Inflammatory macrophage treated with lipopolysaccharide for 1 hour (primary cell): ENCODE measurements around the gene TRH.
"Not testable (repeated sequence)": the region's sequence is repeated elsewhere in the genome, so short reads cannot be mapped to it uniquely, and the experiment has no call there.

ENCODE experiments used
- DNase-seq, 2 donors: peaks; one replicate each; pipeline ENCODE4 v3.0.0-alpha.2; 2020 to 2022

The TRH gene

GRCh38 chr3:129966876-129967275 lies 7.6 kb upstream of the TRH start:
- no peak for DNase-seq

- DNase-seq: no peak
Measured at GRCh38 chr3:129967761-129968160, 6.8 kb upstream of the TRH start.

DNA sequence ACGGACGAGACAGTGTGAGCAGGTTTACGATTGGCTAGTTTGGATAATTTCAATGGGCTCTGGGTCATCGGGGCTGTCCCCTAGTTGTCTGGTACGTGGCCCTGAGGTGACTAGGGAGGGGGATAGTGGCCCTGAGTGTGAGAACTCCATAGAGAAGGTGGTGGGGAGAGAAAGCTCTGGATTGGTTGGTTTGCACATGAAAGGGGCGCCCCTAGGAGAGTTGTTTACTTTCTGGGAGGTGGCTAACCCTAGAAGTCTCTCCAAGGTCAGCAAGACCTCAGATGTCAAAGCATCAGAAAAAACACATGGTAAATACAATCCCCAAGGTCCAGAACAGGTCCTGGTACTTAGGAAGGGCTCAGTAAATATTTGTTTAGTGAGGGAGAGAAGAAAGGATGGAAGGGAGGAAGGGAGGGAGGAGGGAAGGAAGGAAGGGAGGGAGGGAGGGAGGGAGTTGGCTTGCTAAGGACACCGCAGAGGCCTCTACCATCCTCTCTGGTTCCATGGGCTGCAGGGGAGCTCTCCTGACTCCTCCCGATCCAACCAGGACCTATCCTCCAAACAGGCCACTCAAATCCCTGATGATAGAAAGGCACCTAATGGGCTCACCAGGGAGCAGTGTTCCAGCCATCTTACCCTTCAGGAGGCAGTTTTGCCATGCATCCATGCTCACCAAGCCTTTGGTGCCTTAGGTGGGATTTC lies 3.0 kb upstream of the TRH start:
- DNase-seq: no peak

DNA sequence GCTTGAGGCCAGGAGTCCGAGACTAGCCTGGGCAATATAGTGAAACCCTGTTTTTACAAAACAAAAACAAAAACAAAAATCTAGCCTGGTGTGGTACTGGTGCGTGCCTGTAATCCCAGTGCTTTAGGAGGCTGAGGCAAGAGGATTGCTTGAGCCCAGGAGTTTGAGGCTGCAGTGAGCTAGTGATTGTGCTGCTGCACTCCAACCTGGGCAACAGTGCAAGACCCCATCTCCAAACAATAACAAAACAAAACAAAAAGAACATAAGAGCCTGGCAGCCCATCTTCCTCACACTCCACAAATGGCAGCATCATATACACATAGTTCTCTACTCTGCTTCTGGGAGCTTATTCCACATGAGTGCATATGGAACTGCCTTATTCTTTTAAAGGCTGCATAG lies 2.2 kb upstream of the TRH start:
- DNase-seq: no peak

- no peak for DNase-seq
Measured at GRCh38 chr3:129973853-129974563, 512 bp upstream of the TRH start.

DNA sequence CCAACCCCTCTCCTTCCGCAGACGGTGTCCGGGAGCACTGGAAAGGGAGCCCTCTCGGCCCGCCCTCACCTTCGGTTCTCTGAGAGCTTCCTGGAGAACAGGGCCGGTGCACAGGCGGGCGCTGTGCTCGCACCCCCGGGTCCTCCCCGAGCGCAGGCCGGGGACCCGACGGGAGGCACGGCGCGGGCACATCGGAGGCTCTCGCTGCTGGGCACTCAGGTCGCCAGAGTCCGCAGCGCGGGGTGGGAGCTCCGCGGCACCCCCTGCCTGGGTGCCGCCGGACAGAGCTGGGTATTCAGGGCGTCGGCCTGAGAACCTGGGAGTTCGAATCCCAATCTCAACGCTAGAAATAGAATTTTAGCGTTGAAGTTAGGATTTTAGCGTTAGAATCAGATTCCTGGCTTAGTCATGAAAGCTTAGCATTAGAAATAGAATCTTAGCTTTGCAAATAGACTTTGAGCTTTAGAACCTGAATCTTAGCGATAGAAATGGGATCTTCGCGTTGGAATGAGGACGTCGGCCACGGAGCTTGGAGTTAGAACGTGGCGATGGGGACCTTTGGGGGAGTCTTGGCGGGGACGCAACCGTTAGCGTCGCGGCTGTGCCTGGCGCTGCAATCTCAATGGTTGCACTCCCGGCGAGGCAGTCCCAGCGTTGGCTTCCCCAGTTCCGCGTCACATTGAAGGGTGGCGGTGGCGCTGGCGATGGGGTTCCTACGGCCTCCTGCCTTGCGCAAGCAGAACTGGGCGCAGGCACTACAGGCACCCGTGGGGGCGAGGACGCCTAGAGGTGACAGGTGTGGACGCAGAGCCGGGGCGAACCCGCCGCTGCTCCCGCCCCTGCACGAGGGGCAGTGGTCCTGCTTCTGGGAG lies 549 bp downstream of the TRH start:
- DNase-seq: peak; percentile 47 to 58

DNA sequence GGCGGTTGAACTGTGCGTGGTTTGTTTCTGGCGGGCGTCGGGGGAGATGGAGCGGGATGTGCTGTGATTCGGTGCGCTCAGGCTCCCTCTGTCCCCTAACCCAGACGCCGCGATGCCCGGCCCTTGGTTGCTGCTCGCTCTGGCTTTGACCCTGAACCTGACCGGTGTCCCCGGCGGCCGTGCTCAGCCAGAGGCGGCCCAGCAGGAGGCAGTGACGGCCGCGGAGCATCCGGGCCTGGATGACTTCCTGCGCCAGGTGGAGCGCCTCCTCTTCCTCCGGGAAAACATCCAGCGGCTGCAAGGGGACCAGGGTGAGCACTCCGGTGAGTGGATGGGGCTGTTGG lies 1.2 kb downstream of the TRH start:
- DNase-seq: no peak

GRCh38 chr3:129976286-129976685 lies 1.8 kb downstream of the TRH start:
- DNase-seq: no peak

DNA sequence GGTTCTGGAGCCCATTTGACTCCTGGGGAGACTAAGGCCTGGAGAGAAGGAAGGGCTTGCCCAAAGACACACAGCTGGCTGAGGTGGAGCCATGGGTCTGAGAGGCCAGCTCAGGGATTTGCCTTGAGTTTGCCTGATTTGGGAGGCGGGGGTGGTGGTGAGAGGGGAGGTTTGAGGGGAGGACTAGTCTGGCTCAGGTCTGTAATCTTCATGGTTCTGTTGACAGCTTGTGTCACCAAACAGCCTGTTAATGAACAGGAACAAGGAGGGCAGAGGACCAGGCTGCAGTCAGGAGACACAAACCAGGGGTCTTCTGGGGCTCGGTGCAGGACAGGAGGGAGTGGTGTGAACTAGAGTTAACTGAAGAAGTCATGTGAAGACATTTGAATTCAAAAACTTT lies 3.6 kb downstream of the TRH start:
- no peak for DNase-seq

GRCh38 chr3:129979905-129980304 lies 5.4 kb downstream of the TRH start:
- DNase-seq: no peak

- DNase-seq: no peak
Measured at GRCh38 chr3:129983561-129983960, 9.0 kb downstream of the TRH start.

GRCh38 chr3:129984125-129984524 lies 9.6 kb downstream of the TRH start:
- DNase-seq: no peak

DNA sequence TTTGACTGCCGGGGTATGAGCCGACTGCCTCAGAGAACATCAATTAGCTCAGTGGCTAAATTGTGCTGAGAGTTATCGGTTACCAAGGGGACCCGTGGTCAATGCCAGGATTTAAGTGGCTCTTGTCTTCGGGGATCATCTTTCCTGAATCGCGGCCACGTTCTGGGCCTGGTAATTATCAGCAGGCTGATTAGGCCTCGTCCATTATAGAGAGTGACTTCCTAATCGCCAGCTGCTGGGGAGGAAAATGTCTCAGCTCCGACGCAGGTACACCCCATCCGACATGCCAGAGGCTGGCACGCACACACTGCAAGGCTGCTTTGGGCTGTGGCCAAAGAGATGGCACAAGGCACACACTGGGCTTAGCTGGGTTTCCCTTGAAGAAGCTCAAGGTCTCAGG lies 10.6 kb downstream of the TRH start:
- DNase-seq: no peak

- no peak for DNase-seq
Measured at GRCh38 chr3:129988429-129988828, 13.9 kb downstream of the TRH start.

- no peak for DNase-seq
Measured at GRCh38 chr3:129989414-129989813, 14.9 kb downstream of the TRH start.

DNA sequence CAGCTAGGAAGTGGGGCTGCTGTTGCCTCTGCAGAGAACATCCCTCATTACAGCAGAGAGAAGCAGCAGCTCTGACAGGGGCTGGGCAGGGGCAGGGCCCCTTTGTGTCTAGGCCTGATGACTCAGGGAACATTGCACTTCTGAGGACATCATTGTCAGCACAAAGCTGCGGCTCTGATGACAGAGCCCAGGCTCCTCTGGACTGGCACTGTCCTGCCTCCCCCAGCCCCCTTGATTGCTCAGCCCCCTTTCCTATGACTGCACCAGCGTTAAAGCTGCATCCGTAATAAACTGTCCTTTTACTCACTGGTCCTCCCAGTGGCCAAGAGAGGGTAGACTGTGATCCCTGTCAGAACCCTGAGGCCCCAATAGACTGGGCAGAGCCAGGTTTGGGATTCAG lies 18.3 kb downstream of the TRH start:
- DNase-seq: no peak

DNA sequence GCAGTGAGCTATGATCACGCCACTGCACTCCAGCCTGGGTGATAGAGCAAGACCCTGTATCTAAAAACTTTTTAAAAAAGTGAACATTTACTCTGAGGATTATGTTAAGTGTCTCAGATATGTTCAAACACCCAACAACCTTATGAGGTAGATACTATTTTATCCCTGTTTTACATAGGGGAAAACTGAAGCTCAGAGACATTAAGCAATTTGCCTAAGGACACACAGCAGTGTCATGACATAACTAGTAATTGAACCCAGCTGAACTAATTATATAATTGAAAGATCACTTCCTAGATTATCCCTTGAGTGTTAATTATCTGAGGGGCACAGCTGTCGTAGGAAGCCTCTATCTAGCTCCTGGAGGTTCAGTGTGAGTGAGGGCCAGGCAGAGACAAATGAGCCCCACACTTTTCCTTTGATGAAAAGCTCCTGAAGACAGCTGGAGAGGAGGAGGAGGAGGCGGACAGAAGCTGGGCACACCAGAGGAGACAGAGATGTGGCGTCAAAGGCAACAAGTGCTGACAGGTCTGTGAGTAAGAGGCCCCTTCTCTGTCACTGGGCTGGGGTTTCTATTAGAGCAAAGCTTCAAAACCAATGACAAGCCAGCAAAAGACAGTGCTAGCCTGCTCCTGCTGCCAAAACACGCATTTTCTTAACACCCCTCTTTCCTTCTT lies 20.5 kb downstream of the TRH start:
- DNase-seq: no peak

DNA sequence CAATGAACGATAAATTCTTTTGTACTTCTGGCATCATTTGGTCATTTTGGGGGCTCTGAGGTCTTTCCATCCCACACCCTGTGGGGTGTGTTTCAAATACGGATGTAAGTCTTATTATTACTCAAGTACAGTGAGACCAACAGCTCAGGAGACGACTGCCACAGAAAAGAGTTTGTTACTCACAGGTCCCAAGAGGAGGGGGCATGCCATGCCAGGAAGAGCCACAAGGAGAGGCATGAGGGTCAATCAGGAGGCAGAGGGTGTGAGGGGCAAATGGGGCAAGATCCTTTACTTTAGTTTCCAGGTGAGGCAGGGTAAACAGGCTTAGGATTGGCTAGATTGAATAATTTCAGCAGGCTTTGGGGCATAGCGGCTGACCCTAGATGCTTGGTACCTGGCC lies 21.6 kb downstream of the TRH start:
- DNase-seq: no peak

DNA sequence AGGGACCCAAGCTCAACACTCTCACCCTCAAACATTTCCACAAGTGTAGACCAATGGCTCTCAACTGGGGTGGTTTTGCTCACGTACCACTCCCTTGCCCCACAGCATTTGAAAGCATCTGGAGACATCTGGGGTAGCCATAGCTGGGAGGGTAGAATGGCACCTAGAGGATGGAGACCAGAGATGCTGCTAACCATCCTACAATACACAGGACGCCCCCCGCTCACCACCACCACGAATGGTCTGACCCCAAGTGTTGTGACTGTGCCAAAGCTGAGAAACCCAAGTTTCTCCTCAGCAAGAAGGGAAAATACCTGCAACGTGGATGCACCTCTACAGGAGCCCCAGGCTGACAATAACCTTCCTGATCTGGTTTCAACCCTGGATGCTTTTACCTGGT lies 24.7 kb downstream of the TRH start:
- not testable (repeated sequence) for DNase-seq

GRCh38 chr3:130002666-130003598 lies 28.4 kb downstream of the TRH start:
- DNase-seq: peak; percentile 9 to 68

DNA sequence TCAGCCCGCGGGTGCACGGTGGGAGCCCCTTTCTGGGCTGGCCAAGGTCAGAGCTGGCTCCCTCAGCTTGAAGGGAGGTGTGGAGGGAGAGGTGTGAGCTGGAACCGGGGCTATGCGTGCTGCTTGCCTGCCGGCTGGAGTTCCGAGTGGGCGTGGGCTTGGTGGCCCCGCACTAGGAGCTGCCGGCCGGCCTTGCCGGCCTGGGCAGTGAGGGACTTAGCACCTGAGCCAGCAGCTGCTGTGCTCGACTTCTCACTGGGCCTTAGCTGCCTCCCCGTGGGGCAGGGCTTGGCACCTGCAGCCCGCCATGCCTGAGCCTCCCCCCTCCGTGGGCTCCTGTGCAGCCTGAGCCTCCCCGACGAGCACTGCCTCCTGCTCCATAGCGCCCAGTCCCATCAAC lies 36.0 kb downstream of the TRH start:
- no peak for DNase-seq

- not testable (repeated sequence) for DNase-seq
Measured at GRCh38 chr3:130012108-130012507, 37.6 kb downstream of the TRH start.
